Astrocyte (in vitro differentiated cells and primary cell): ENCODE measurements around the gene GABBR1. TPM values are rescaled to one million over a fixed set of nuclear protein-coding genes. Genes with fewer than 3 reads are reported as not detected.

Source experiments
- DNase-seq: peaks from one replicate; pipeline ENCODE4 v3.0.0-alpha.2; 2010; ENCODE audit warnings: low read depth
- FAIRE-seq: peaks from 2 replicates; lab custom pipeline; 2011; peaks lifted over from hg19 to GRCh38; lab: Jason Lieb, UNC
- H2AFZ ChIP-seq: 2 replicates; pipeline ENCODE4 v1.6.0; 2012; ENCODE audit warnings: low read depth, low read length, inconsistent platforms
- H3K27ac ChIP-seq: 2 replicates; pipeline ENCODE4 v1.5.1; 2011; ENCODE audit warnings: low read depth, low read length, inconsistent platforms
- H3K27me3 ChIP-seq: 2 replicates; pipeline ENCODE4 v1.6.0; 2011; ENCODE audit warnings: low read length, inconsistent platforms; ENCODE audit not compliant: insufficient read depth
- H3K36me3 ChIP-seq: 2 replicates; pipeline ENCODE4 v1.5.1; 2011; ENCODE audit warnings: low read length, inconsistent platforms; ENCODE audit not compliant: insufficient read depth
- H3K4me1 ChIP-seq: 2 replicates; pipeline ENCODE4 v1.5.1; 2011; ENCODE audit warnings: low read length, inconsistent platforms; ENCODE audit not compliant: insufficient read depth
- H3K4me2 ChIP-seq: 2 replicates; pipeline ENCODE4 v1.6.0; 2012; ENCODE audit warnings: low read length, inconsistent platforms
- H3K4me3 ChIP-seq: 2 replicates; pipeline ENCODE4 v1.5.1; 2011; ENCODE audit warnings: low read depth, mild to moderate bottlenecking, low read length, inconsistent platforms; ENCODE audit not compliant: insufficient read depth
- H3K79me2 ChIP-seq: 2 replicates; pipeline ENCODE4 v1.6.0; 2012; ENCODE audit warnings: mild to moderate bottlenecking, low read length, inconsistent platforms; ENCODE audit not compliant: insufficient read depth
- H3K9ac ChIP-seq: 2 replicates; pipeline ENCODE4 v1.6.0; 2012; ENCODE audit warnings: mild to moderate bottlenecking, low read length, inconsistent platforms
- H3K9me3 ChIP-seq: 2 replicates; pipeline ENCODE4 v1.5.1; 2012; ENCODE audit warnings: low read depth, mild to moderate bottlenecking, low read length, inconsistent platforms; ENCODE audit not compliant: insufficient read depth
- H4K20me1 ChIP-seq: 2 replicates; pipeline ENCODE4 v1.6.0; 2012; ENCODE audit warnings: low read length, inconsistent platforms; ENCODE audit not compliant: insufficient read depth
- H3K27ac Mint-ChIP-seq: one replicate; pipeline ENCODE4 v1.8.0; 2021; ENCODE audit warnings: mild to moderate bottlenecking, mixed read lengths; ENCODE audit not compliant: unreplicated experiment
- H3K27me3 Mint-ChIP-seq: one replicate; pipeline ENCODE4 v1.8.0; 2021; ENCODE audit warnings: low read depth, mixed read lengths; ENCODE audit not compliant: unreplicated experiment
- H3K36me3 Mint-ChIP-seq: one replicate; pipeline ENCODE4 v1.8.0; 2021; ENCODE audit warnings: low read depth, mixed read lengths; ENCODE audit not compliant: unreplicated experiment
- H3K4me1 Mint-ChIP-seq: one replicate; pipeline ENCODE4 v1.8.0; 2021; ENCODE audit warnings: low read depth, mixed read lengths; ENCODE audit not compliant: unreplicated experiment
- H3K4me3 Mint-ChIP-seq: one replicate; pipeline ENCODE4 v1.8.0; 2021; ENCODE audit warnings: mild to moderate bottlenecking, moderate library complexity, mixed read lengths; ENCODE audit not compliant: unreplicated experiment
- H3K9me3 Mint-ChIP-seq: one replicate; pipeline ENCODE4 v1.8.0; 2021; ENCODE audit warnings: mild to moderate bottlenecking, mixed read lengths; ENCODE audit not compliant: unreplicated experiment
- EZH2 ChIP-seq: IDR thresholded peaks from 2 replicates; pipeline ENCODE4 v1.6.1; 2012; ENCODE audit warnings: mild to moderate bottlenecking, low read length, inconsistent platforms; ENCODE audit not compliant: insufficient read depth
- total RNA-seq: library from RNA; stranded (reverse); gene quantifications from 2 replicates; pipeline ENCODE4 v1.2.1, GENCODE V29; 2021
- TF ChIP-seq, protein P1 (sequence below): IDR thresholded peaks from 2 replicates; pipeline ENCODE4 v1.5.1; 2011; ENCODE audit warnings: low read depth, mild to moderate bottlenecking, inconsistent platforms, low read length, moderate library complexity; ENCODE audit not compliant: insufficient read depth

The GABBR1 gene
- total RNA-seq, 1 donor from 2014 or later: 66.3 TPM

DNA sequence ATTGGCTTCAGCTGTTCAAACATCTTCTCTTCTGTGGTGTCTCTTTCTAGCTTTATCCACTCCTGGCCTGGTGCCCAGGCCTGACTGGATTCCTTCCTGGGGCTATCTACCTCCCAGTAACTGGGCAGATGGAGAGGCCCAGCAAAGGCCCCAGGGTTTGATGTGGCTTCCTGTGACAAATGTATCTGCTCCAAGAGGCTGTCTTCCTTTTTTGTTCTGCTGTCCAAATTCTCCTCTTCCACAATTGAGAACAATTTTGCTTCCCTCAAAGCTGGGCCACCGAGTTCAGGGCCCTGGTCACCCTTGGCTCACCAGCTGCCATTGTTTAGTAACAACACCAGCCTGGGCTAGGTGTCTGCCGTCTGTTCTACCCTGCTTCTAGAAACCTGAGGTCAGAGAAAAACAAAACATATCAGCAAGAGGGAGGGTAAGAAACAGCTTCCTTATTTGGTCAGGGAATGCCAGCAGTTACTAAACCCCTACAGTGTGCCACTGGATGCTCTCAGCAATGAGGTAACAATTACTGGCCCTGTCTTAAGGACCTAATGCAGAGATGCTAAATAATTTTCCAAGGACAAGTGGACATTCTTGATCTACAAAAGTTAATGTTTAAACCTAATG is 44.1 kb upstream of the GABBR1 start:
- no peak overlapping the region for H3K4me3 ChIP-seq
- no peaks in the 10 kb centered on the region for H4K20me1 ChIP-seq
- H3K27ac ChIP-seq: no peak overlapping the region
- H3K27me3 ChIP-seq: no peaks in the 10 kb centered on the region
- H3K4me2 ChIP-seq: no peak overlapping the region
- DNase-seq (no peak), FAIRE-seq (no peak)
- no peaks in the 10 kb centered on the region for H3K9me3 ChIP-seq
- no peaks in the 10 kb centered on the region for H3K4me1 ChIP-seq
- no peaks in the 10 kb centered on the region for H3K36me3 ChIP-seq
- Mint-ChIP-seq H3K9me3 (no peaks in the 10 kb centered on the region), H3K4me1 (peaks cover 16% of the 10 kb centered on the region), H3K27me3 (no peaks in the 10 kb centered on the region), H3K36me3 (no peaks in the 10 kb centered on the region), H3K4me3 (no peak overlapping the region), H3K27ac (peak overlapping the region; percentile 16)
- H2AFZ ChIP-seq: no peak overlapping the region
- no peak for TF ChIP-seq EZH2
- TF ChIP-seq, protein P1, sequence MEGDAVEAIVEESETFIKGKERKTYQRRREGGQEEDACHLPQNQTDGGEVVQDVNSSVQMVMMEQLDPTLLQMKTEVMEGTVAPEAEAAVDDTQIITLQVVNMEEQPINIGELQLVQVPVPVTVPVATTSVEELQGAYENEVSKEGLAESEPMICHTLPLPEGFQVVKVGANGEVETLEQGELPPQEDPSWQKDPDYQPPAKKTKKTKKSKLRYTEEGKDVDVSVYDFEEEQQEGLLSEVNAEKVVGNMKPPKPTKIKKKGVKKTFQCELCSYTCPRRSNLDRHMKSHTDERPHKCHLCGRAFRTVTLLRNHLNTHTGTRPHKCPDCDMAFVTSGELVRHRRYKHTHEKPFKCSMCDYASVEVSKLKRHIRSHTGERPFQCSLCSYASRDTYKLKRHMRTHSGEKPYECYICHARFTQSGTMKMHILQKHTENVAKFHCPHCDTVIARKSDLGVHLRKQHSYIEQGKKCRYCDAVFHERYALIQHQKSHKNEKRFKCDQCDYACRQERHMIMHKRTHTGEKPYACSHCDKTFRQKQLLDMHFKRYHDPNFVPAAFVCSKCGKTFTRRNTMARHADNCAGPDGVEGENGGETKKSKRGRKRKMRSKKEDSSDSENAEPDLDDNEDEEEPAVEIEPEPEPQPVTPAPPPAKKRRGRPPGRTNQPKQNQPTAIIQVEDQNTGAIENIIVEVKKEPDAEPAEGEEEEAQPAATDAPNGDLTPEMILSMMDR: no peak
- H3K9ac ChIP-seq: no peak overlapping the region
- H3K79me2 ChIP-seq: no peaks in the 10 kb centered on the region

DNA sequence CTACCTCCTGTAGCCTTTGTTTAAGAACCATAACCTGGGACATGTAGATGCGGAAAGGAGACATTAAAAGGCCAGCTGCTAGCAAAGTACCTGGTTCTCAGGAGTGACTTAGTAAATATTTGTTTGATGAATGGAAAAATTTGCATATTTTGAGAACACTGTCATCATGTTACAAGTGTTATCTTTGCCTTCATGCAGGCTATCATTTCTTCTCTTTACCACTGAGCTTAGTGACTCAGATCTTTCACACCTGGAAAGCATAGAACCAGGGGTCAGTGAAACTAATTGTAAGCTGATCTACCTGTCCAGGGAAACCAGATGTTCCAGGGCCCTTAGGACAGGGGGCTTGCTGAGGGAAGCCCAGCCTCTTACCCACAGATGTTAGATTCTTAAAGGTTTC is 42.6 kb upstream of the GABBR1 start:
- FAIRE-seq (no peak), DNase-seq (no peak)
- H3K36me3 ChIP-seq: no peaks in the 10 kb centered on the region
- H3K27me3 ChIP-seq: no peaks in the 10 kb centered on the region
- no peak overlapping the region for H3K9ac ChIP-seq
- H3K27ac ChIP-seq: no peak overlapping the region
- H3K9me3 Mint-ChIP-seq: peaks cover under 1% of the 10 kb centered on the region
- no peak overlapping the region for H3K4me3 ChIP-seq
- TF ChIP-seq, protein P1: no peak
- no peak for TF ChIP-seq EZH2
- peaks cover 1% of the 10 kb centered on the region for H3K27me3 Mint-ChIP-seq
- H3K4me1 ChIP-seq: no peaks in the 10 kb centered on the region
- no peaks in the 10 kb centered on the region for H4K20me1 ChIP-seq
- no peaks in the 10 kb centered on the region for H3K9me3 ChIP-seq
- H3K36me3 Mint-ChIP-seq: no peaks in the 10 kb centered on the region
- H3K79me2 ChIP-seq: no peaks in the 10 kb centered on the region
- no peak overlapping the region for H3K4me2 ChIP-seq
- no peak overlapping the region for H2AFZ ChIP-seq
- H3K4me3 Mint-ChIP-seq: no peak overlapping the region
- H3K27ac Mint-ChIP-seq: no peak overlapping the region
- peaks cover 16% of the 10 kb centered on the region for H3K4me1 Mint-ChIP-seq

DNA sequence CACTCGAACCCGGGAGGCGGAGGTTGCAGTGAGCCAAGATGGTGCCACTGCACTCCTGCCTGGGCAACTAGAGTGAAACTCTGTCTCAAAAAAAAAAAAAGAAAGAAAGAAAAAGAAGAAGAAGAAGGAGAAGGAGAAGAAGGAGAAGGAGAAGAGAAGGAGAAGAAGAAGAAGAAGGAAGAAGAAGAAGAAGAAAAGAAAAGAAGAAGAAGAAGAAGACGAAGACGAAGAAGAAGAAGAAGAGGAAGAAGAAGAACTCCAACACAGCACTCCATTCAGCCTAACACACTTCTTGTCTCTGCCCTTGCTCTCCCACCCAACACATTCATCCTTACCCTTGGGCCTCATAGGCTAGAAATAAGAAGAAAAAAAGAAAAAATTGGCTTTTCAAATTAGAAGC is 41.0 kb upstream of the GABBR1 start:
- Mint-ChIP-seq H3K4me1 (peaks cover 16% of the 10 kb centered on the region), H3K27ac (no peak overlapping the region), H3K27me3 (peaks cover 5% of the 10 kb centered on the region), H3K4me3 (no peak overlapping the region), H3K36me3 (no peaks in the 10 kb centered on the region), H3K9me3 (peaks cover 4% of the 10 kb centered on the region)
- H3K9ac ChIP-seq: no peak overlapping the region
- H3K9me3 ChIP-seq: no peaks in the 10 kb centered on the region
- H4K20me1 ChIP-seq: no peaks in the 10 kb centered on the region
- DNase-seq (no peak), FAIRE-seq (no peak)
- no peak overlapping the region for H3K4me2 ChIP-seq
- no peaks in the 10 kb centered on the region for H3K4me1 ChIP-seq
- no peak overlapping the region for H2AFZ ChIP-seq
- H3K4me3 ChIP-seq: no peak overlapping the region
- H3K36me3 ChIP-seq: no peaks in the 10 kb centered on the region
- H3K27me3 ChIP-seq: no peaks in the 10 kb centered on the region
- no peak overlapping the region for H3K27ac ChIP-seq
- H3K79me2 ChIP-seq: no peaks in the 10 kb centered on the region
- no peak for TF ChIP-seq EZH2
- TF ChIP-seq, protein P1: no peak
